Measurements from ENCODE around the gene ZNF24.

DNA sequence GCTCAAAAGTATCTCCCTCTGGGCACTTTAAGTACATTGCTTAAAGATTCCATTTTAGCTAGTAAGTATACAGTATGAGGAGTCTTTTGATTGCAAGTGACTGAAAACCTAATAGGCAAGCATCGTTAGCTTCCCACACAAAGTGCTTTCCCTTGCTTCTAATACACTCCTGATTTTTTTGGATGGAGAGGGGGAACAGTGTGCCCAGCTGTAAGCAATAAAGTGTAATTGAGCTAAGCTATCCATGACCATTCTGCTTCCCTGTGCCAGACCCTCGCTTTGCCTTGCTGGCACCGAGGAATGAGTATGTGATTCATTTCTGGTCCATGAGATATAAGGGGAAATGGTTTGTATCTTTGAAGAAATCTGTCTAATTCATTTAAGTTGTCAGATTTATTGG, 3.8 kb upstream of the ZNF24 start:
- no peak for TF ChIP-seq POLR2A (IDR thresholded peaks at IDR 0.05)
- TF ChIP-seq, protein P1, sequence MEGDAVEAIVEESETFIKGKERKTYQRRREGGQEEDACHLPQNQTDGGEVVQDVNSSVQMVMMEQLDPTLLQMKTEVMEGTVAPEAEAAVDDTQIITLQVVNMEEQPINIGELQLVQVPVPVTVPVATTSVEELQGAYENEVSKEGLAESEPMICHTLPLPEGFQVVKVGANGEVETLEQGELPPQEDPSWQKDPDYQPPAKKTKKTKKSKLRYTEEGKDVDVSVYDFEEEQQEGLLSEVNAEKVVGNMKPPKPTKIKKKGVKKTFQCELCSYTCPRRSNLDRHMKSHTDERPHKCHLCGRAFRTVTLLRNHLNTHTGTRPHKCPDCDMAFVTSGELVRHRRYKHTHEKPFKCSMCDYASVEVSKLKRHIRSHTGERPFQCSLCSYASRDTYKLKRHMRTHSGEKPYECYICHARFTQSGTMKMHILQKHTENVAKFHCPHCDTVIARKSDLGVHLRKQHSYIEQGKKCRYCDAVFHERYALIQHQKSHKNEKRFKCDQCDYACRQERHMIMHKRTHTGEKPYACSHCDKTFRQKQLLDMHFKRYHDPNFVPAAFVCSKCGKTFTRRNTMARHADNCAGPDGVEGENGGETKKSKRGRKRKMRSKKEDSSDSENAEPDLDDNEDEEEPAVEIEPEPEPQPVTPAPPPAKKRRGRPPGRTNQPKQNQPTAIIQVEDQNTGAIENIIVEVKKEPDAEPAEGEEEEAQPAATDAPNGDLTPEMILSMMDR (IDR thresholded peaks at IDR 0.05), result no peak

Data from right lobe of liver (tissue), 4 donors.